A673 (cell line): ENCODE data around the gene ADCY3. TPM values are rescaled to one million over a fixed set of nuclear protein-coding genes. Genes with fewer than 3 reads are reported as not detected.

Experiments used
- BruUV-seq: library from RNA; stranded (reverse); fragments of 400-500 nt; replicated peaks from 2 replicates; lab custom pipeline; 2021; lab: Mats Ljungman, UMichigan
- CTCF ChIA-PET: fragments of 300-600 bp; sonication (Branson Sonifier 250); formaldehyde crosslinking; loops from one replicate; lab custom pipeline; 2022; ENCODE audit warnings: antibody characterized with exemption; lab: Charles Lee
- POLR2A ChIA-PET: fragments of 300-600 bp; sonication (Branson Sonifier 250); formaldehyde crosslinking; loops from one replicate; lab custom pipeline; 2022; ENCODE audit warnings: antibody characterized with exemption; ENCODE audit not compliant: low non-redundant PET; lab: Charles Lee
- DNase-seq: peaks from one replicate; pipeline ENCODE4 v3.0.0-alpha.2; 2015; ENCODE audit warnings: low spot score
- H3K27ac ChIP-seq: fragments of 200-600 bp; sonication (generic); 2 replicates; pipeline ENCODE4 v1.5.1; 2016; ENCODE audit warnings: mixed run types, low read depth, mild to moderate bottlenecking, mixed read lengths, antibody characterized with exemption, low read length; ENCODE audit not compliant: poor library complexity, severe bottlenecking
- H3K27me3 ChIP-seq: fragments of 200-600 bp; sonication (generic); replicated peaks from 2 replicates; pipeline ENCODE4 v1.6.1; 2017; ENCODE audit warnings: mixed run types, low read depth, mild to moderate bottlenecking, mixed read lengths, antibody characterized with exemption, low read length; ENCODE audit not compliant: insufficient read depth, poor library complexity
- H3K36me3 ChIP-seq: fragments of 200-600 bp; sonication (generic); 2 replicates; pipeline ENCODE4 v1.6.1; 2016; ENCODE audit warnings: mixed run types, mild to moderate bottlenecking, mixed read lengths, antibody characterized with exemption, low read length; ENCODE audit not compliant: insufficient read depth, poor library complexity, severe bottlenecking
- H3K4me1 ChIP-seq: fragments of 200-600 bp; sonication (generic); 2 replicates; pipeline ENCODE4 v1.6.1; 2017; ENCODE audit warnings: mixed run types, mild to moderate bottlenecking, mixed read lengths, antibody characterized with exemption, low read length; ENCODE audit not compliant: insufficient read depth, poor library complexity, severe bottlenecking
- H3K4me3 ChIP-seq: fragments of 200-600 bp; sonication (generic); 2 replicates; pipeline ENCODE4 v1.5.1; 2016; ENCODE audit warnings: low read depth, mixed run types, mild to moderate bottlenecking, mixed read lengths, low read length; ENCODE audit not compliant: poor library complexity, severe bottlenecking
- H3K9me3 ChIP-seq: fragments of 200-600 bp; sonication (generic); 2 replicates; pipeline ENCODE4 v1.6.1; 2016; ENCODE audit warnings: mixed run types, low read depth, mild to moderate bottlenecking, mixed read lengths, antibody characterized with exemption, low read length; ENCODE audit not compliant: poor library complexity, severe bottlenecking
- CTCF ChIP-seq: fragments of 300-800, 200-600 bp; sonication (generic); conservative IDR thresholded peaks from 2 replicates; pipeline ENCODE4 v1.5.1; 2017; ENCODE audit warnings: low read depth, mild to moderate bottlenecking, antibody characterized with exemption, low read length, moderate library complexity, mixed read lengths
- EZH2 ChIP-seq: fragments of 200-600 bp; sonication (generic); IDR thresholded peaks from 2 replicates; pipeline ENCODE4 v1.6.1; 2017; ENCODE audit warnings: borderline replicate concordance, low read depth, mild to moderate bottlenecking, mixed read lengths, antibody characterized with exemption, low read length; ENCODE audit not compliant: poor library complexity, severe bottlenecking
- intact Hi-C: fragments of 100-400 bp; cut with micrococcal nuclease; formaldehyde crosslinking; loops from one replicate; pipeline ENCODE4 v1.10.0; 2022; ENCODE audit not compliant: unreplicated experiment
- total RNA-seq: library from RNA; stranded (reverse); gene quantifications from 2 replicates; pipeline ENCODE4 v1.2.3, GENCODE V29; 2021

ADCY3 gene
- total RNA-seq, 1 experiment from 2014 or later = 42.2 TPM

- no TSS peak for BruUV-seq
- POLR2A ChIA-PET = no interaction called here
- no peak for DNase-seq
- Histone ChIP-seq H3K36me3 (no peaks in the 10 kb centered on the region), H3K4me1 (no peaks in the 10 kb centered on the region), H3K9me3 (no peaks in the 10 kb centered on the region), H3K4me3 (no peak overlapping the region), H3K27ac (no peak overlapping the region), H3K27me3 (no peaks in the 10 kb centered on the region)
- TF ChIP-seq EZH2 = no peak
- no peak for TF ChIP-seq CTCF
- CTCF ChIA-PET = no interaction called here
- intact Hi-C loops = no loop called here
Observed at GRCh38 chr2:24937236-24937635, 17.2 kb upstream of the ADCY3 start.

GRCh38 chr2:24935145-24935544 is 15.1 kb upstream of the ADCY3 start:
- BruUV-seq = no TSS peak
- CTCF ChIA-PET = no interaction called here
- H3K27ac ChIP-seq = no peak overlapping the region
- no peaks in the 10 kb centered on the region for H3K36me3 ChIP-seq
- H3K27me3 ChIP-seq = no peaks in the 10 kb centered on the region
- H3K4me1 ChIP-seq = no peaks in the 10 kb centered on the region
- no peak for TF ChIP-seq EZH2
- no peak for TF ChIP-seq CTCF
- H3K4me3 ChIP-seq = no peak overlapping the region
- DNase-seq = no peak
- no peaks in the 10 kb centered on the region for H3K9me3 ChIP-seq
- intact Hi-C loops = no loop called here
- POLR2A ChIA-PET = interaction anchor here (0.6 kb wide), 1 partner anchor 9 kb away, joined by 7 read pairs; no protein-coding TSS in a partner anchor

GRCh38 chr2:24932715-24933114 is 12.7 kb upstream of the ADCY3 start:
- Histone ChIP-seq H3K4me1 (no peaks in the 10 kb centered on the region), H3K36me3 (no peaks in the 10 kb centered on the region), H3K9me3 (no peaks in the 10 kb centered on the region), H3K27me3 (no peaks in the 10 kb centered on the region), H3K4me3 (no peak overlapping the region), H3K27ac (no peak overlapping the region)
- BruUV-seq = no TSS peak
- TF ChIP-seq EZH2 (no peak), CTCF (no peak)
- DNase-seq = no peak
- ChIA-PET POLR2A (no interaction called here), CTCF (no interaction called here)
- intact Hi-C loops = no loop called here
